ENCODE data around the gene PPCDC.

Gene PPCDC, protein sequence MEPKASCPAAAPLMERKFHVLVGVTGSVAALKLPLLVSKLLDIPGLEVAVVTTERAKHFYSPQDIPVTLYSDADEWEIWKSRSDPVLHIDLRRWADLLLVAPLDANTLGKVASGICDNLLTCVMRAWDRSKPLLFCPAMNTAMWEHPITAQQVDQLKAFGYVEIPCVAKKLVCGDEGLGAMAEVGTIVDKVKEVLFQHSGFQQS

DNA sequence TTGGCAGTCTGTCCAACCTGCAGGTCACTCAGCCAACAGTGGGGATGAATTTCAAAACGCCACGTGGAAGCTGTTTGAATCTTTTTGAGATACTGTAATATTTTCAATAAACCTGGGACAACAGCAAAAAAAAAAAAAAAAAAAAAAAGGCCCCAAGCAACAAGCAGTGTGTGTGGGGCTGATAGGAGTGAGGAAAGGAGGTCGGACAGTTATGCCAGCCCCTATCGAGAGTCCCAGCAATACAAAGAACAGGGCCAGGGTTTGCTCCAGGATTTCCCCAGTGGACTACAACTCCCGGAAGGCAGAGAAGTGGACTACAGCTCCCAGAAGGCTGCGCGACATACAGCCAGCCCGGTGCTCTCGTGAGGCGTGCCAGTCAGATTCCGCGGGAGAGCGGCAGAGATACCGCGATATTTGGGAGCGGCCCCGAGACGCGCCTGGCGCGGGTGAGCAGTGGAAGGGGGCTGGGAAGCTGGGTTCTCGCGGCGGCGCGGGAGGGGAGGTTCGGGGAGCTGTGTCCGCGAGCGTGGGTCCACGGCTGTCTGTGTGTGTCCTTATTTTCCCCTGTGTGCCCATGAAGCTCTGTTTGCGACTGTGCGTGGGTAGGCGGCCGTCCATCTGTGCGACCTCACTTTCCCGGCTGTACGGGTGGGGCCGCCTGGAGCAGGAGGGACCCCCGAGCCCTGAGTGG lies at the start of gene PPCDC:
PPCDC (plus strand) TSS at position 410 of the 691 bp plus-strand sequence. CDS start 4,729 bp downstream, outside the sequence.
- DNase-seq, result peak; percentile 98
- H3K27ac ChIP-seq (ENCODE audit: low read length), result peak within 1 kb of the TSS; percentile 72
- no peaks in the 10 kb centered on the region for H3K9me3 ChIP-seq (replicated peaks; ENCODE audit: insufficient read depth, low read length)
- TF ChIP-seq EZH2phosphoT487 (IDR thresholded peaks at IDR 0.05; ENCODE audit: low read length) (no peak), EZH2 (optimal IDR thresholded peaks at IDR 0.05; ENCODE audit: low read depth, low read length) (no peak)
- TF ChIP-seq, protein P1, sequence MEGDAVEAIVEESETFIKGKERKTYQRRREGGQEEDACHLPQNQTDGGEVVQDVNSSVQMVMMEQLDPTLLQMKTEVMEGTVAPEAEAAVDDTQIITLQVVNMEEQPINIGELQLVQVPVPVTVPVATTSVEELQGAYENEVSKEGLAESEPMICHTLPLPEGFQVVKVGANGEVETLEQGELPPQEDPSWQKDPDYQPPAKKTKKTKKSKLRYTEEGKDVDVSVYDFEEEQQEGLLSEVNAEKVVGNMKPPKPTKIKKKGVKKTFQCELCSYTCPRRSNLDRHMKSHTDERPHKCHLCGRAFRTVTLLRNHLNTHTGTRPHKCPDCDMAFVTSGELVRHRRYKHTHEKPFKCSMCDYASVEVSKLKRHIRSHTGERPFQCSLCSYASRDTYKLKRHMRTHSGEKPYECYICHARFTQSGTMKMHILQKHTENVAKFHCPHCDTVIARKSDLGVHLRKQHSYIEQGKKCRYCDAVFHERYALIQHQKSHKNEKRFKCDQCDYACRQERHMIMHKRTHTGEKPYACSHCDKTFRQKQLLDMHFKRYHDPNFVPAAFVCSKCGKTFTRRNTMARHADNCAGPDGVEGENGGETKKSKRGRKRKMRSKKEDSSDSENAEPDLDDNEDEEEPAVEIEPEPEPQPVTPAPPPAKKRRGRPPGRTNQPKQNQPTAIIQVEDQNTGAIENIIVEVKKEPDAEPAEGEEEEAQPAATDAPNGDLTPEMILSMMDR (IDR thresholded peaks at IDR 0.05; ENCODE audit: low read length), result no peak
- H4K20me1 ChIP-seq (ENCODE audit: insufficient read depth, low read length), result no peaks in the 10 kb centered on the region
- H3K4me1 ChIP-seq (ENCODE audit: low read length), result peaks cover 41% of the 10 kb centered on the region
- H3K4me2 ChIP-seq (ENCODE audit: low read depth, low read length), result peak within 1 kb of the TSS; percentile 88
- H3K4me3 ChIP-seq (ENCODE audit: low read length), result peak within 1 kb of the TSS; percentile 91
- no peak within 1 kb of the TSS for H2AFZ ChIP-seq (ENCODE audit: low read length)
- peaks cover 40% of the 10 kb centered on the region for H3K79me2 ChIP-seq (ENCODE audit: low read length)
- no peaks in the 10 kb centered on the region for H3K27me3 ChIP-seq (replicated peaks; ENCODE audit: insufficient read depth, low read length)
- peak within 1 kb of the TSS; percentile 99 for H3K9ac ChIP-seq (ENCODE audit: low read length)
- H3K9me2 ChIP-seq (replicated peaks; ENCODE audit: insufficient read depth, low read length), result no peaks in the 10 kb centered on the region
- no peaks in the 10 kb centered on the region for H3K36me3 ChIP-seq (replicated peaks; ENCODE audit: insufficient read depth, low read length)
- H3F3A ChIP-seq (ENCODE audit: insufficient read depth, low read length), result peaks cover 37% of the 10 kb centered on the region

DNA sequence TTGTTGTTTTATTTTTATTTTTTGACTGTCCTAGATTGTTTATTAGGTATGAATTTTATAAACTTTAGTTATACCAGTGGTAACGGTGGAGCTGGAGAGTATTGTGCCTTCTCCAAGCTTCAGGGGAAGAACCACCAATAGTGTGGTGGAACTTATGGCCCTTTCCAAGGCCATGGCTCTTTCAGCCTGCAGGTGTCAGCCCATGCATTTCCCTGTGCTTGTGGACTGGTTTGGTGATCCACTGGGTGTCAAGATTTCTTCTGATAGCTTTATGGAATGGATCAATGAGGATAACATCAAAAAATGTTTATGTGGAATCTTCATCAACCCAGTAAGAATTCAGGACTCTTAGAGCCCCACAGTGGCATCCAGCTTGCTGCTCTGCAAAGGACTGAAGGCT lies 47.2 kb upstream of the PPCDC start:
- no peaks in the 10 kb centered on the region for H3K79me2 ChIP-seq (ENCODE audit: low read length)
- no peak for DNase-seq
- H3K4me2 ChIP-seq (ENCODE audit: low read depth, low read length), result no peak overlapping the region
- H2AFZ ChIP-seq (ENCODE audit: low read length), result no peak overlapping the region
- H3K27me3 ChIP-seq (replicated peaks; ENCODE audit: insufficient read depth, low read length), result no peaks in the 10 kb centered on the region
- H3K9me3 ChIP-seq (replicated peaks; ENCODE audit: insufficient read depth, low read length), result no peaks in the 10 kb centered on the region
- H3K27ac ChIP-seq (ENCODE audit: low read length), result no peak overlapping the region
- no peaks in the 10 kb centered on the region for H3K9me2 ChIP-seq (replicated peaks; ENCODE audit: insufficient read depth, low read length)
- no peak overlapping the region for H3K9ac ChIP-seq (ENCODE audit: low read length)
- H3K36me3 ChIP-seq (replicated peaks; ENCODE audit: insufficient read depth, low read length), result no peaks in the 10 kb centered on the region
- no peaks in the 10 kb centered on the region for H3F3A ChIP-seq (ENCODE audit: insufficient read depth, low read length)
- H4K20me1 ChIP-seq (ENCODE audit: insufficient read depth, low read length), result no peaks in the 10 kb centered on the region
- H3K4me3 ChIP-seq (ENCODE audit: low read length), result no peak overlapping the region
- TF ChIP-seq EZH2 (optimal IDR thresholded peaks at IDR 0.05; ENCODE audit: low read depth, low read length) (no peak), EZH2phosphoT487 (IDR thresholded peaks at IDR 0.05; ENCODE audit: low read length) (no peak)
- TF ChIP-seq, protein P1 (IDR thresholded peaks at IDR 0.05; ENCODE audit: low read length), result peak; percentile 27
- H3K4me1 ChIP-seq (ENCODE audit: low read length), result no peaks in the 10 kb centered on the region

DNA sequence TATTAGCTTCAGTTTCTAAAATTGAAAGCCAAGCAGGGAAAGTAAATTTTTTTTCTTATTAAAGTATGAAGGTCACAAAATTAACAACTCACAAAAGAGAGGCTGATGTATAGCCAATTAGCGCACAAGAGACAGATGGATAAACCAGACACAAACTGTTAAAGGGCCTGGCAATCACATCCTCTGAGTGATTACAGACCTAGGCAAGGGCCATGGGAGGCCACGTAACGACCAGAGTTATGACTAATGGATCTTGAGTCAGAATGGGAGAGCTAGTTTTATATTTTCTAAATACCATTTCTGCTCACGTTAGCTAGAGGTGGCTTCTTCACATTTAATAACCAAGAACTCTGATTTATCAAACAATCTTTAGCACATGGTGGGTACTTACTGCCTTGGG lies 45.8 kb upstream of the PPCDC start:
- no peak overlapping the region for H3K4me2 ChIP-seq (ENCODE audit: low read depth, low read length)

More for the DNA sequence above, 45.8 kb upstream of the PPCDC start:
- H3K4me3 ChIP-seq (ENCODE audit: low read length), result no peak overlapping the region
- no peak overlapping the region for H2AFZ ChIP-seq (ENCODE audit: low read length)
- H4K20me1 ChIP-seq (ENCODE audit: insufficient read depth, low read length), result no peaks in the 10 kb centered on the region
- no peaks in the 10 kb centered on the region for H3K36me3 ChIP-seq (replicated peaks; ENCODE audit: insufficient read depth, low read length)
- no peaks in the 10 kb centered on the region for H3K9me2 ChIP-seq (replicated peaks; ENCODE audit: insufficient read depth, low read length)
- H3K79me2 ChIP-seq (ENCODE audit: low read length), result no peaks in the 10 kb centered on the region
- H3F3A ChIP-seq (ENCODE audit: insufficient read depth, low read length), result no peaks in the 10 kb centered on the region
- no peak overlapping the region for H3K27ac ChIP-seq (ENCODE audit: low read length)
- H3K4me1 ChIP-seq (ENCODE audit: low read length), result no peaks in the 10 kb centered on the region
- DNase-seq, result no peak
- no peaks in the 10 kb centered on the region for H3K27me3 ChIP-seq (replicated peaks; ENCODE audit: insufficient read depth, low read length)
- TF ChIP-seq EZH2phosphoT487 (IDR thresholded peaks at IDR 0.05; ENCODE audit: low read length) (no peak), EZH2 (optimal IDR thresholded peaks at IDR 0.05; ENCODE audit: low read depth, low read length) (no peak)
- TF ChIP-seq, protein P1 (IDR thresholded peaks at IDR 0.05; ENCODE audit: low read length), result no peak
- no peak overlapping the region for H3K9ac ChIP-seq (ENCODE audit: low read length)
- no peaks in the 10 kb centered on the region for H3K9me3 ChIP-seq (replicated peaks; ENCODE audit: insufficient read depth, low read length)

Measured in MM.1S (cell line).